GM13976 (cell line): ENCODE results near the gene RC3H2.
"Not testable (repeated sequence)": the region's sequence is repeated elsewhere in the genome, so short reads cannot be mapped to it uniquely, and the experiment has no call there.

ENCODE experiments used
- DNase-seq: peaks from one replicate; pipeline ENCODE4 v3.0.0; 2012; ENCODE audit warnings: low spot score
- in situ Hi-C: fragments of 300-500 bp; cut with MboI; formaldehyde crosslinking; loops from one replicate; pipeline ENCODE4 v1.12.0; 2022; ENCODE audit warnings: low sequenced_read_pairs, mixed read lengths, inconsistent platforms; ENCODE audit not compliant: unreplicated experiment
- TF ChIP-seq, protein P1 (sequence below): IDR thresholded peaks from 2 replicates; pipeline ENCODE4 v1.5.1; 2012; ENCODE audit warnings: borderline replicate concordance, mild to moderate bottlenecking; ENCODE audit not compliant: insufficient read depth; ENCODE audit errors: extremely low read depth, missing control alignments, control extremely low read depth

The RC3H2 gene

DNA sequence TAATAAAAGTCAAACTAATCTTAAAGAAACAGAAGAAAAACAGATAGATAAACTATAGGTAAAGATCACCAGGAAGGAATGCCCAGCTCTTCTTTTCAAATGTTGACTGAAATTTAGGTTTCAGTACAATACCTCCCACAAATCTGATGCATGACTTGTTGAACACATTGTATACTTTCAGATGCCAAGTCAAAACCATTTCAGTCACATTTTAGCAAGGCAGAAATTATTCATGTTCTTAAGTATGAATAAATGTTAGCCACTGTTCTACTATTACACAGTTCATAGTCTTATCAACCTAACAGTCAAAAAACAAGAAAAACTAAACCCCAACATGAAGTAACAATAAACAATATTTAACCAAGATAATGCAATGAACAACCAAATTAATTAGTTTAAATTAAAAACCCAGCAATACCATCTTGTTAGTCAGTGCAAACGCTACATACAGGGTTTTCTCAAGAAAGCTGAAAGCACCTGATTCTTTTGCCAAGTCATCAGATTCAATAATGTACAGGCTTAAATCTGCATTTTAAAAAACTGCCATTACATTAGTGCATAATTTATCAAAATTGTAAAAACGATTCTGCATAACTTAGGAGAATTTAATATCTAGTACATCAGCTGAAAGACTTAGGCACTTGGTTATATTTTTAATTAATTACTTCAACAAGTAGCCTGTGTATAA, 56.8 kb downstream of the RC3H2 start:
- no peak for DNase-seq
- in situ Hi-C loops: no loop called here
- TF ChIP-seq, protein P1, sequence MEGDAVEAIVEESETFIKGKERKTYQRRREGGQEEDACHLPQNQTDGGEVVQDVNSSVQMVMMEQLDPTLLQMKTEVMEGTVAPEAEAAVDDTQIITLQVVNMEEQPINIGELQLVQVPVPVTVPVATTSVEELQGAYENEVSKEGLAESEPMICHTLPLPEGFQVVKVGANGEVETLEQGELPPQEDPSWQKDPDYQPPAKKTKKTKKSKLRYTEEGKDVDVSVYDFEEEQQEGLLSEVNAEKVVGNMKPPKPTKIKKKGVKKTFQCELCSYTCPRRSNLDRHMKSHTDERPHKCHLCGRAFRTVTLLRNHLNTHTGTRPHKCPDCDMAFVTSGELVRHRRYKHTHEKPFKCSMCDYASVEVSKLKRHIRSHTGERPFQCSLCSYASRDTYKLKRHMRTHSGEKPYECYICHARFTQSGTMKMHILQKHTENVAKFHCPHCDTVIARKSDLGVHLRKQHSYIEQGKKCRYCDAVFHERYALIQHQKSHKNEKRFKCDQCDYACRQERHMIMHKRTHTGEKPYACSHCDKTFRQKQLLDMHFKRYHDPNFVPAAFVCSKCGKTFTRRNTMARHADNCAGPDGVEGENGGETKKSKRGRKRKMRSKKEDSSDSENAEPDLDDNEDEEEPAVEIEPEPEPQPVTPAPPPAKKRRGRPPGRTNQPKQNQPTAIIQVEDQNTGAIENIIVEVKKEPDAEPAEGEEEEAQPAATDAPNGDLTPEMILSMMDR: no peak

DNA sequence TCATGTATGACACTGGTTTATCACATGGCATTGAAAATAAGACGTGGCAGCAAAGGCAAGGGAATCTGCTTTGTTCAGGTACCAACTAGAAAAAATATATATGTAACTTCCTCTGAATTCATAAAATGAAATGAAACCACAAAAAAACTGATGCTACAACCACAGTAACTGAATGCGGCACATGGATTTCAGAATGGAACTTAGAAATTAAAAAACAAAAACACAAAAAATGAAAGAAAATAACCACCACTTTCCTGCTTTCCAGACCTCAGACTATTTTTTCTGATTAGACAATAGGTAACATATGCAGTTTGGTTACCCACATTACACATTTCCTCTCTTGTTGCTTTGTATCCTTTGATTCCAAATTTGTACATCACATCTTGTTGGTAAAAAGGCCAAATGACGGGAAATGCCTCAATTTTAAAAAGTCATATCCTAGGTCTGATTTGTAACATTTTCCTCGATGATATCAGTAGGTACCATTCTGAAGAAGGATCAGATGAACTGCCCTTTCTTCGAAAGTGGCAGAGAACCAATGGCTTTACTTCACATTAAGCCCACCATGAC, 58.7 kb downstream of the RC3H2 start:
- no peak for DNase-seq
- in situ Hi-C loops: no loop called here
- TF ChIP-seq, protein P1: no peak

DNA sequence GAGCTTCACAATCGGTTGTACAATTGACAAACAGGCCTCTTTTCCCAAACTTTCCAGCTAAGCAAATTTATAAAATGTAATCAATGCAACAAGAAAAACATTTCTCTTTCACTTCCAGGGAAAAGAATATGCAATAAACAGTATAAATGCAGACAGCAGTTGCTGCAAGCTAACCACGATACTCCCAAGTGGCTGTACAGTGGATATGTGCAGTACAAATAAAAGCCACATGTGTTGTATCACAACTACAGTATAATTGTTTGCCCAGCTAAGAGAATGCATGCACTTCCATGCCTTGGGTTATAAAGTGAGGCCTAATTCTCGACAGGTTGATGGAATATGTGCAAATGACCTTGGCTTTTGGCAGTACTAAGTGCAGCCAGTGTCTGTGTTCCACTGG, 60.0 kb downstream of the RC3H2 start:
- in situ Hi-C loops: no loop called here
- TF ChIP-seq, protein P1: no peak
- DNase-seq: no peak

DNA sequence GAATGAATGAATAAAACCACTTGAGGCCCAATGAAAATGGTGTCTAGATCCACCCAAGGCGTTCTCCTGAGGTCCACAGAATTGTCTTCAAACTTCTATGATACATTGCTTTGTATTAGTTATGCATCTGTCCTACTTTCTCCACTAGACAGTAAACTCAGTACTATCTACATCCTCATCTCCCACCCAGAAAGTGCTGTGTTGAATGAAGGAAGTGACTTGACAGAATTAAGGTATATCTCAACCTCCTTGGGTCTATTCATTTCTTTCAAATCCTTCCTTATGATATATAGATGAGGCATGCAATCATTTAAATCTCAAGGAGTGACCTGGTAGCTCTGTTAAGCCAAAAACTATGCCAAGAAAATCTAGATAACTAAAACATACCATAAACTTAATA, 61.0 kb downstream of the RC3H2 start:
- in situ Hi-C loops: no loop called here
- TF ChIP-seq, protein P1: no peak
- no peak for DNase-seq

DNA sequence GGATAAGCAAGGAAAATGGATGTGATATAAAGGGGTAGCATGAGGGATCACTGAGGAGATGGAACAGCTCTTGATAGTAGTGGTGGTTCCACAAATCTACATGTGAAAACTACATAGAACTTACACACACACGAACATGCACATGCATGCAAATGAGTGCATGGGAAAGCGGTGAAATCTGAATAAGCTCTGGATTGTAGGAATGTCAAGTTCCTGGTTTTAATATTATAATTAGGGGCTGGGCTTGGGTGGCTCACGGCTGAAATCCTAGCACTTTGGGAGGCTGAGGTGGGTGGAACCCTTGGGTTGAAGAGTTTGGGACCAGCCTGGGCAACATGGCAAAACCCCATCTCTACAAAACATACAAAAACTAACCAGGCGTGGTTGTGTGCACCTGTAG, 63.7 kb downstream of the RC3H2 start:
- in situ Hi-C loops: no loop called here
- TF ChIP-seq, protein P1: no peak
- no peak for DNase-seq

DNA sequence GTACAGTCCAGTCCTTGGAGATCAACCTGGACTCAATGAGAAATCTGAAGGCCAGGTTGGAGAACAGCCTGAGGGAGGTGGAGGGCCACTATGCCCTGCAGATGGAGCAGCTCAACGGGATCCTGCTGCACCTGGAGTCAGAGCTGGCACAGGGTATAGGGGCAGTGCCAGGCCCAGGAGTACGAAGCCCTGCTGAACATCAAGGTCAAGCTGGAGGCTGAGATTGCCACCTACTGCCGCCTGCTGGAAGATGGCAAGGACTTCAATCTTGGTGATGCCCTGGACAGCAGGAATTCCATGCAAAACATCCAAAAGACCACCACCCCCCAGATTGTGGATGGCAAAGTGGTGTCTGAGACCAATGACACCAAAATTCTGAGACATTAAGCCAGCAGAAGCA, 66.7 kb downstream of the RC3H2 start:
- DNase-seq, in situ Hi-C loops: not testable (repeated sequence)

DNA sequence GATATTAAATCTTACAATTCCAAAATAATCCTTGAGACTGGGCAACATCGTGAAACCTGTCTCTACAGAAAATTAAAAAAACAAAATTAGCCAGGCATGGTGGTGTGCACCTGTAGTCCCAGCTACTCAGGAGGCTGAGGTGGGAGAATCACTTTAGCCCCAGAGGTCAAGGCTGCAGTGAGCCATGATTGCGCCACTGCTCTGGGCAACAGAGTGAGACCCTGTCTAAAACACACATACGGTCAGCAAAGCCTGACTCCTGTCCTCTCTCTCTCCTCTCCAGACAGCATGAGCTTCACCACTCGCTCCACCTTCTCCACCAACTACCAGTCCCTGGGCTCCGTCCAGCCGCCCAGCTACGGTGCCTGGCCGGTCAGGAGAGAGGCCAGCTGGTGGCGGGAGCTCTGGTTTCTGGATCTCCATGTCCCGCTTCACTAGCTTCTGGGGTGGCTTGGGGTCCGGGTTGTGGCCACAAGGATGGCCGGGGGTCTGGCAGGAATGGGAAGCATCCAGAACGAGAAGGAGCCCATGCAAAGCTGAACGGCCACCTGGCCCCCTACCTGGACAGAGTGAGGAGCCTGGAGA, 67.8 kb downstream of the RC3H2 start:
- TF ChIP-seq, protein P1: no peak
- in situ Hi-C loops: no loop called here
- no peak for DNase-seq
